Measurements from ENCODE around the gene PI4KB.

PI4KB gene

GRCh38 chr1:151327223-151327902 is at the start of gene PI4KB:
PI4KB (minus strand) TSS chr1:151327416; CDS start chr1:151316481, 10,935 bp downstream.
- Histone ChIP-seq H3K27me3 (ENCODE audit: insufficient read depth, low read length) (no peaks in the 10 kb centered on the region), H3K9me3 (ENCODE audit: low read length) (no peaks in the 10 kb centered on the region), H2AFZ (ENCODE audit: low read depth, low read length) (peak within 1 kb of the TSS; percentile 59), H3K4me3 (ENCODE audit: low read length) (peak within 1 kb of the TSS; percentile 99), H3K36me3 (ENCODE audit: insufficient read depth, low read length) (peaks cover 12% of the 10 kb centered on the region), H3K4me1 (ENCODE audit: insufficient read depth, low read length) (peaks cover 18% of the 10 kb centered on the region)

GRCh38 chr1:151373196-151373595 is 46.0 kb upstream of the PI4KB start:
- Histone ChIP-seq H3K36me3 (ENCODE audit: insufficient read depth, low read length) (no peaks in the 10 kb centered on the region), H3K27me3 (ENCODE audit: insufficient read depth, low read length) (peaks cover 3% of the 10 kb centered on the region), H2AFZ (ENCODE audit: low read depth, low read length) (no peak overlapping the region), H3K4me1 (ENCODE audit: insufficient read depth, low read length) (peaks cover 13% of the 10 kb centered on the region), H3K9me3 (ENCODE audit: low read length) (no peaks in the 10 kb centered on the region), H3K4me3 (ENCODE audit: low read length) (no peak overlapping the region)

- Histone ChIP-seq H3K36me3 (ENCODE audit: insufficient read depth, low read length) (no peaks in the 10 kb centered on the region), H3K9me3 (ENCODE audit: low read length) (no peaks in the 10 kb centered on the region), H3K4me1 (ENCODE audit: insufficient read depth, low read length) (peaks cover 13% of the 10 kb centered on the region), H3K27me3 (ENCODE audit: insufficient read depth, low read length) (no peaks in the 10 kb centered on the region), H3K4me3 (ENCODE audit: low read length) (peak within 1 kb of the TSS; percentile 58), H2AFZ (ENCODE audit: low read depth, low read length) (peak within 1 kb of the TSS; percentile 70)
Measured at GRCh38 chr1:151372058-151372934, 45.1 kb upstream of the PI4KB start, which contains the start of gene SELENBP1. SELENBP1 (minus strand) TSS chr1:151372705; CDS start chr1:151372641, 64 bp downstream.

DNA sequence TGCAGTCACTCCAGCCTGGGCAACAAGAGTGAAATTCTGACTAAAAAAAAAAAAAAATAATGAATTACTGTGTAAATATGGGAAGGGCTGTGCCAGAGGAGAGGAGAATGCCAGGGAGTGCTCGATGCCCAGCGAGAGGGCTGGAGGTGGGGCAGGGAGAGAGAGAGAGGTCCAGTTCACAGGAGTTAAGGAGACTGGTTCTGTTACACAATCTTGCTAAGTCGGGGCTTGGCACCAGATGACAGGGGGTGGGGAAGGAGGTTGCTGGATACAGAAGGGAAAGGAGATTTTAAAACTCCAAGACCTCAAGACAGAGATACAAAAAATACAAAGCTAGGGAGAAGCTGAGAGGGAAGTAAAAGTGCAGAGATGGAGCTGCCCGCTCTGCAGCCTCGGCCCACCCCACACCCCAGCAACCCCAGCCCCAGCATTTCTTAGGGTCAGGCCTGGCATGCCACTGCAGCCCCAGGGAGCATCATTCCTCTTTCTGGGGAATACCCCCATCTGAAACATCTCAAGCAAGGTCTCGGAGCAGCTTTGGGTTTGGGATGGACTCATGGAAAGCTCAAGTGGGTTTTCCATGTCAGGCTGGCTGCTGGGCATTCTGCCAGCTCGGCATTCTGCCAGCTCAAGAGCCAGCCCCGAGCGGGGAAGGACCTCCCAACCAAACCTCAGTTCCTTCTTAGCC is 44.3 kb upstream of the PI4KB start:
- Histone ChIP-seq H3K27me3 (ENCODE audit: insufficient read depth, low read length) (no peaks in the 10 kb centered on the region), H3K36me3 (ENCODE audit: insufficient read depth, low read length) (no peaks in the 10 kb centered on the region), H3K4me1 (ENCODE audit: insufficient read depth, low read length) (peaks cover 13% of the 10 kb centered on the region), H3K9me3 (ENCODE audit: low read length) (no peaks in the 10 kb centered on the region), H3K4me3 (ENCODE audit: low read length) (no peak overlapping the region), H2AFZ (ENCODE audit: low read depth, low read length) (no peak overlapping the region)

GRCh38 chr1:151370211-151370911 is 43.1 kb upstream of the PI4KB start:
- H3K9me3 ChIP-seq (ENCODE audit: low read length): no peaks in the 10 kb centered on the region
- H2AFZ ChIP-seq (ENCODE audit: low read depth, low read length): no peak overlapping the region
- peaks cover 4% of the 10 kb centered on the region for H3K36me3 ChIP-seq (ENCODE audit: insufficient read depth, low read length)
- H3K4me1 ChIP-seq (ENCODE audit: insufficient read depth, low read length): peaks cover 13% of the 10 kb centered on the region
- H3K4me3 ChIP-seq (ENCODE audit: low read length): no peak overlapping the region
- no peaks in the 10 kb centered on the region for H3K27me3 ChIP-seq (ENCODE audit: insufficient read depth, low read length)

DNA sequence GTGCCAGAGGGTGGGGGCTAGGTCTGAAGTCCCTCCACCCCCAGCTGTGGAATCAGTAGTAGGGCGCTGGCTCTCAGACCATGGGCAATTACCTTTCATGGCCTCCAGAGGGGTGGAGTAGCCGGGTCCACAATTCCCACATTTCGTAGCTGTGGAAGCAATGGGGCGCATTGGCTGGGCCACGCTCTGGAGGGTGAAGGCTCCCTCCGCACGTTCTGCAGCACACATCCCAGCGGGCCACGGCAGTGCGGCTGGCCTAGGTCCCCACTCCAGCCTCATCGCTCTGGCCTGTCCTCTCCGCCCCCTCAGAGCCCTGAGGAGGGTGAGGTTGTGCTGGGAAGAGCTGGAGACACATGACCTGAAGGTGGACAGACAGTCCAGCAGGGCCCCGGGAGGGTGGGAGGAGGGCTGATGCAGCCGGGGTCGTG is 42.4 kb upstream of the PI4KB start:
- Histone ChIP-seq H3K4me3 (ENCODE audit: low read length) (no peak overlapping the region), H3K36me3 (ENCODE audit: insufficient read depth, low read length) (peaks cover 8% of the 10 kb centered on the region), H3K27me3 (ENCODE audit: insufficient read depth, low read length) (no peaks in the 10 kb centered on the region), H3K4me1 (ENCODE audit: insufficient read depth, low read length) (peaks cover 13% of the 10 kb centered on the region), H3K9me3 (ENCODE audit: low read length) (no peaks in the 10 kb centered on the region), H2AFZ (ENCODE audit: low read depth, low read length) (no peak overlapping the region)

GRCh38 chr1:151369302-151369610 is 42.0 kb upstream of the PI4KB start:
- H2AFZ ChIP-seq (ENCODE audit: low read depth, low read length): no peak overlapping the region
- no peak overlapping the region for H3K4me3 ChIP-seq (ENCODE audit: low read length)
- peaks cover 8% of the 10 kb centered on the region for H3K36me3 ChIP-seq (ENCODE audit: insufficient read depth, low read length)
- no peaks in the 10 kb centered on the region for H3K27me3 ChIP-seq (ENCODE audit: insufficient read depth, low read length)
- H3K9me3 ChIP-seq (ENCODE audit: low read length): peaks cover 1% of the 10 kb centered on the region
- peaks cover 13% of the 10 kb centered on the region for H3K4me1 ChIP-seq (ENCODE audit: insufficient read depth, low read length)

- Histone ChIP-seq H3K36me3 (ENCODE audit: insufficient read depth, low read length) (peaks cover 8% of the 10 kb centered on the region), H2AFZ (ENCODE audit: low read depth, low read length) (no peak overlapping the region), H3K27me3 (ENCODE audit: insufficient read depth, low read length) (no peaks in the 10 kb centered on the region), H3K4me3 (ENCODE audit: low read length) (no peak overlapping the region), H3K9me3 (ENCODE audit: low read length) (peaks cover 3% of the 10 kb centered on the region), H3K4me1 (ENCODE audit: insufficient read depth, low read length) (peaks cover 13% of the 10 kb centered on the region)
Measured at GRCh38 chr1:151368393-151369301, 41.4 kb upstream of the PI4KB start.

DNA sequence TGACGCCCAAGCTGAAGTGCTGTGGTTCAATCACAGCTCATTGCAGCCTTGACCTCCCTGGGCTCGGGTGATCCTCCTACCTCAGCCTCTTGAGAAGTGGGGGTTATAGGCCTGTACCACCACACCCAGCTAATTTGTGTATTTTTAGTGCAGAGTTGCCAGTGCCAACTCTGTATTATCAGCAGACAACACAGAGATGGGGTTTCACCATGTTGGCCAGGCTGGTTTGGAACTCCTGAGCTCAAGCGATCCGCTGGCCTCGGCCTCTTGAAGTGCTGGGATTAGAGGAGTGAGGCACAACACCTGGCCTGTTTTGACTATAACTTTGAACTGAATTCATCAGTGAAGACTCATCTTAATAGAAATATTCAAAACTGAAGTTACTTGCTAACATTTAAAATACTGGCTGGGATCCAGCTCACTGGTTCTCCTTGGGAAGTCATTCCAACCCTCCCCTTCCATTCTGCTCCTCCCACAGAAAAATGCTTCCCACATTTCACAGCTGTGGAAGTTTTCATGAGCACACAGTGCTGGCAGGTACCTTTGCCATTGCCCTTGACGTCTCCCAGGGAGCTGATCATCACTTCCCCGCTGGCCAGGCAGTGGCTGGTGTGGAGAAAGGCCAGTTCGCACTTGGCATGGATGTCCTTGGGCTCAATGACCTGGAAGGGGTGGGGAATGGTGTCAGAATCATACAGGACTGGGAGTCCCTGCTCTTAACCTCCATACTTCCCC is 40.6 kb upstream of the PI4KB start:
- Histone ChIP-seq H3K27me3 (ENCODE audit: insufficient read depth, low read length) (no peaks in the 10 kb centered on the region), H3K4me1 (ENCODE audit: insufficient read depth, low read length) (peaks cover 10% of the 10 kb centered on the region), H3K36me3 (ENCODE audit: insufficient read depth, low read length) (peaks cover 8% of the 10 kb centered on the region), H3K4me3 (ENCODE audit: low read length) (no peak overlapping the region), H3K9me3 (ENCODE audit: low read length) (peaks cover 3% of the 10 kb centered on the region), H2AFZ (ENCODE audit: low read depth, low read length) (no peak overlapping the region)

GRCh38 chr1:151364996-151365395 is 37.8 kb upstream of the PI4KB start:
- H2AFZ ChIP-seq (ENCODE audit: low read depth, low read length): no peak overlapping the region
- no peak overlapping the region for H3K4me3 ChIP-seq (ENCODE audit: low read length)
- H3K27me3 ChIP-seq (ENCODE audit: insufficient read depth, low read length): no peaks in the 10 kb centered on the region
- peaks cover 10% of the 10 kb centered on the region for H3K9me3 ChIP-seq (ENCODE audit: low read length)
- H3K36me3 ChIP-seq (ENCODE audit: insufficient read depth, low read length): peaks cover 8% of the 10 kb centered on the region
- no peaks in the 10 kb centered on the region for H3K4me1 ChIP-seq (ENCODE audit: insufficient read depth, low read length)

DNA sequence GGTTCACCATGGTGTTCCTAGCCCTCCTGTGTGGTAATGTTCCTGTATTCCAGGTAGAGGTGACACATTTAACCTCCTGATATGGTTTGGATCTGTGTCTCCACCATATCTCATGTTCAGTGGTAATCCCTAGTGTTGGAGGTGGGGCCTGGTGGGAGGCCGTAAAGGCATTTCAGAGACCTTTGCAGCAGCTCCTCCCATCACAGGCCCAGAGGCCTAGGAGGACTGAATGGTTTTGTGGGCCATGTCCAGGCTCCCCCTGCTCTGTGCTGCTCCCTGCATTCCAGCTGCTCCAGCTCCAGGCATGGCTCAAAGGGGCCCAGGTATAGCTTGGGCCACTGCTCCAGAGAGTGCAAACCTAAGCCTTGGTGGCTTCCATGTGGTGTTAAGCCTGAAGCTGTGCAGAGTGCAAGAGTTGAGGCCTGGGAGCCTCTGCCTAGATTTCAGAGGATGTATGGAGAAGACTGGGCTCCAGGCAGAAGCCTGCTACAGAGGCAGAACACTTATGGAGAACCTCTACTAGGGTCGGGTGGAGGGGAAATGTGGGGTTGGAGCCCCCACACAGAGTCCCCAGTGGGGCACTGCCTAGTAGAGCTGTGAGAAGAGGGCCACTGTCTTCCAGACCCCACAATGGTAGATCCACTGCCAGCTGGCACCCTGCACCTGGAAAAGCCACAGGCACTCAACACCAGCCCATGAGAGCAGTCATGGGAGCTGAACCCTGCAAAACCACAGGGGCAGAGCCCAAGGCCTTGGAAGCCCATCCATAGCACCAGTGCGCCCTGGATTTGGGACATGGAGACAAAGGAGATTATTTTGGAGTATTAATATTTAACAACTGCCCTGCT is 35.3 kb upstream of the PI4KB start:
- H3K27me3 ChIP-seq (ENCODE audit: insufficient read depth, low read length): no peaks in the 10 kb centered on the region
- no peak overlapping the region for H2AFZ ChIP-seq (ENCODE audit: low read depth, low read length)
- no peaks in the 10 kb centered on the region for H3K4me1 ChIP-seq (ENCODE audit: insufficient read depth, low read length)
- peaks cover 10% of the 10 kb centered on the region for H3K9me3 ChIP-seq (ENCODE audit: low read length)
- H3K4me3 ChIP-seq (ENCODE audit: low read length): no peak overlapping the region
- peaks cover 8% of the 10 kb centered on the region for H3K36me3 ChIP-seq (ENCODE audit: insufficient read depth, low read length)
